T47D (cell line): ENCODE data around the gene SMARCD2.
"Not testable (repeated sequence)": the region's sequence is repeated elsewhere in the genome, so short reads cannot be mapped to it uniquely, and the experiment has no call there.

Source experiments
- DNase-seq, 2 experiments: peaks; one replicate each; pipeline versions ENCODE4 v3.0.0 to v3.0.0-alpha.2; 2011 to 2012; ENCODE audit warnings: low read depth in 1 of 2, low spot score in 1 of 2
- JUND ChIP-seq: IDR thresholded peaks from 2 replicates; pipeline ENCODE4 v1.6.1; 2012; ENCODE audit warnings: low read depth
- in situ Hi-C: cut with HindIII; loops from 2 replicates; pipeline ENCODE4 v1.10.0; 2016; ENCODE audit warnings: low sequenced_read_pairs, low pct_unique_long_range_greater_than_20kb

The SMARCD2 gene

DNA sequence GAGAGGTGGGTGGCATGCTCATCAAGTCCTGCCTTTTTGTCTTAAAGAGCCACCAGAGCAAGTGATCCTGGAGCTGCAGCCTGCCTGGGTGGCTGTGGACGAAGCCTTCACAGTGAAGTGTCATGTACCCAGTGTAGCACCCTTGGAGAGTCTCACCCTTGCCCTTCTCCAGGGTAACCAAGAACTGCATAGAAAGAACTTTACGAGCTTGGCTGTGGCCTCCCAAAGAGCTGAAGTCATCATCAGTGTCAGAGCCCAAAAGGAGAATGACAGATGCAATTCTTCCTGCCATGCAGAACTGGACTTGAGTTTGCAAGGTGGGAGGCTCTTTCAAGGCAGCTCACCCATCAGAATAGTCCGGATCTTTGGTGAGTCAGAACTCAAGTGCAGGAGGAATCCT, 16.8 kb upstream of the SMARCD2 start:
- in situ Hi-C loops: no loop called here
- DNase-seq: no peak
- no peak for TF ChIP-seq JUND

DNA sequence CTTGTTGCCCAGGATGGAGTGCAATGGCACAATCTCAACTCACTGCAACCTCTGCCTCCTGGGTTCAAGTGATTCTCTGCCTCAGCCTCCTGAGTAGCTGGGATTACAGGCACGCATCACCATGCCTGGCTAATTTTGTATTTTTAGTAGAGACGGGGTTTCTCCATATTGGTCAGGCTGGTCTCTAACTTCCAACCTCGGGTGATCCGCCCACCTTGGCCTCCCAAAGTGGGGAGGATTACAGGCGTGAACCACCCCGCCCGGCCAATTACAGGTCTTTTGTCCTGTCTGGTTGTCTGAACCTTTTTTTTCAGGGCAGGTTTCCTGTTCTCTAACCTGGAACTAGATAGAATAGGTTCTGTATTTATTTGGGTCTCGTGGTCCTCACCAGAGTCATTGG, 13.9 kb upstream of the SMARCD2 start:
- DNase-seq, in situ Hi-C loops: not testable (repeated sequence)

DNA sequence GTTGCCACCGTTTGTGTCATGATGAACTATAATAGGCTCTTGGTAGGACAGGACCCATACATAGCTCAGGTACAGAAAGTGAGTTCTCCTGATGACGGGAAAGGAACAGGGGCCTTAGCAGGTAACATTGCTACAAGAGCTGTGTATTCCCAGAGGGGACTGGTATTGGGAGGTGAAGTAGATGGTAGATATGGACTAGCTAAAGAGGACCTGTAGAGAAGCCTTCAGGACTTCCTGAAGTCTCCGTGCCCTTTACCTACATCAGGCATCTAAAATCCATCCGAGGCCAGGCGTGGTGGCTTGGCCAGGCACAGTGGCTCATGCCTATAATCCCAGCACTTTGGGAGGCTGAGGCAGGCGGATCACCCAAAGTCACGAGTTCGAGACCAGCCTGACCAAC, 12.7 kb upstream of the SMARCD2 start:
- TF ChIP-seq JUND: no peak
- in situ Hi-C loops: no loop called here
- DNase-seq: no peak

DNA sequence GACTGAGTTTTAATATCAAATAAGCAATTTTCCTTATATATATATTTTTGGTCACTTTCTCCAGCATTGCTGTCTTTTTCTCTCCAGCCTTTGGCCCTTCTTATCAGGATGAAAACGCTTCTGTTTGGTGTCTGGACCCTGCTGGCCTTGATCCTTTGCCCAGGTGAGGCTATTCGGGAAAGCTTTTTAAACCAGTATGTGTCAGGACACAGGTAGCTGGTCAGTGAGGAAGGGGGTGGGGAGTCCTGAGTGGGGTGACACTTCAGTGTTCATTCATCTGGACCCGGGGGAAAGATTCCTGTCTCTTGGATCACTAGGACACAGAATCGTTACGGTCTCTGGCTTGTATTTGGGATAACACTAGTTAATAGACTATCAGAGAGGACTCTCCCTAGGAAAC, 12.2 kb upstream of the SMARCD2 start:
- no peak for TF ChIP-seq JUND
- in situ Hi-C loops: no loop called here
- no peak for DNase-seq

DNA sequence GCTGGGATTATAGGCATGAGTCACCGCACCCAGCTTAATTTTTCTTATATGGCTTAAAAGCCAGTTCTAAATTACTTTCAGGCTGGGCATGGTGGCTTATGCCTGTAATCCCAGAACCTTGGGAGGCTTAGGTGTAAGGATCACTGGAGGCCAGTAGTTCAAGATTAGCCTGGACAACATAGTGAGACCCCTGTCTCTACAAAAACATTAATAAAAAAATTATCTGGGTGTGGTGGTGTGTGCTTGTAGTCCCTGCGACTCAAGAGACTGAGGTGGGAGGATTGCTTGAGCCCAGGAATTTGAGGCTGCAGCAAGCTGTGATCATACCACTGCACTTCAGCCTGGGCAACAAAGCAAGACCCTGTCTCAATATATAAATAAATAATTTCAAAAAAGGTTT, 10.8 kb upstream of the SMARCD2 start:
- no peak for DNase-seq
- in situ Hi-C loops: no loop called here
- TF ChIP-seq JUND: no peak

DNA sequence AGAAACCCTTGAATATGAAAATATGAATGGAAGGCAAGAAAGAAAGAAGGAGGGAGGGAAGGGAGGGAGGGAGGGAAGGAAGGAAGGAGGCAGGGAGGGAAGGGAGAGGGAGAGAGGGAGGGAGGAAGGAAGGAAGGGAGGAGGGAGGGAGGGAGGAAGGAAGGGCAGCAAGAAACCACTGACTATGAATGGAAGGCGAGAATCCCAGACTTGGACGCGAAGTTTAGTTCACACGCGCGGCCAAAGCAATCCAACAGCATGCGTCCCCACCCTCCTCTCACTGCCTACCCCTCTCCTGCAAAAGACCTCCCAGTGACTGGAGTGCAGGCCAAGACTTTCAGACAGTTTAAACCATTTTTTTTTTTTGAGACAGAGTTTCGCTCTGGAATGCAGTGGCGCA, 7.9 kb upstream of the SMARCD2 start:
- no peak for TF ChIP-seq JUND
- DNase-seq: no peak
- in situ Hi-C loops: no loop called here

DNA sequence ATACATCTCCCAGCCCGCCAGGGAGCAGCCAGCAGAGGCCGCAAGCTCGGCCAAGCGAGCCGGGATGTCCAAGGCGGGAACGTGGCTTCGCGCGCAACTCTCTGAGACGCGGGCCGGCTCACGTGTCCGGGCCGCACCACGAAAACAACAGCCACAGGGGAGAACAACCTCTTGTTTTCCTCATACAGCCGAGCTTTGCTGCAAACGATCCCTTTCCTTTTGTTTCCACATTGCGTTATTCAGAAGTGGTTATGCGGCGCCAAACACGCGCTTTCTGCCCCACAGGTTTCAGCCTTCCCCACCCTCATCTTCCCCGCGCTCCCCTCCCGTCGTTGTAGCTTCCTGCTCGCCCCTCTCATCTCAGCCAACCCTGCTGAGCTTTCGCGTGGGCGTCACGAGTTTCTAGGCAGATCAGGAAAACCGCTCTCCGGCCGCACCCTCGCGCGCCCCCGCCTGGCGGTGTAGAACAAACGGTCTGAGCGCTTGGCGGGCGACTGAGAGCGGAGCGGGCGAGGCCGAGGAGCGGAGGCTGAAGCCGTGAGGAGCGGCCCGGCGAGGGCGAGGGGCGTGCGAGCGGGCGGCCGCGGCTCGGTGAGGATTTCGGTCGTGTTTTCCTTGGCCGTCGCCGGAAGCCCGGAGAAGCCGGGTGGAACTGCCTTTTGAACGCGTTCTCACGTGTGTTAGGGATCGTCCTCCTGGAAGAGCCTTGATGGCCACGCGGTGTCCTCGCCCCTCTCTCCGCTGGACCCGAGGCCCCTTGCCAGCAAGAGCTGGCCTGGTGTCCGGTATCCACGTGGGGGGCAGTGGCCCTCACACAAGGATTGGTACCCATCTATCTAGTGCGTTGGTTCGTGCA, 6.6 kb upstream of the SMARCD2 start:
- no peak for DNase-seq
- TF ChIP-seq JUND: no peak
- in situ Hi-C loops: no loop called here

DNA sequence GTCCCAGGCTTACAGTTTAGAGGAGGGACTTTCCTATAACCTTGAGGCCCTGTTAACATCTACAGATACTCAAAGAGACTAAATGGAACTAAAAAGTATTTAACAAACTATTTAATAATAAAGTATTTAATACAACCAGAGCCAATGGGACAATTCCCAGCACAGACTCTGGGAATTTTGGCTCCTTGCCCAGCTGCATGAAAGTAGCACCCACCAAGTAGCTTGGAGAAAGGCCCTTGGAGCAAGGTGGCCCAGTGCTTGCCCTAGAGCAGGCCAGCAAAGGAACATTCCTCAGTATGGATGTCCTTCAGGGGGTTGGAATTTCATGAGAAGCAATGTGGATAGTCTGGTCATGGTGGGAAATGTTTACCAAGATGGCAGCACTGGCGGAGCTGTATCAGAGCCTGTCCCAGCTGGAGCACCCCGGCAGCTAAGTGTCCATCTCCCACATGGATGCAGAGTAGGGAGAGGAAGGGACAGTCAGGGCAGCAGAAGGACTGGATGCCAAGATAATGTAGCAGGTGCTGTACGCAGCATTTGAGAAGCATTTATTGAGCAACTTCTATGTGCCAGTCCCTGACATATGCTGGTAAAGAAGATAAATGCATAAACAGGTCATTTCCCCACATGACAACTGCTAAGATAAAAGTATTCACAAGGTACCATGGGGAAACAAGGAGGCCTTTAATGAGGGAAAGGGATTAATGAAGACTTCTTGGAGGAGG, 5.2 kb upstream of the SMARCD2 start:
- in situ Hi-C loops: no loop called here

DNA sequence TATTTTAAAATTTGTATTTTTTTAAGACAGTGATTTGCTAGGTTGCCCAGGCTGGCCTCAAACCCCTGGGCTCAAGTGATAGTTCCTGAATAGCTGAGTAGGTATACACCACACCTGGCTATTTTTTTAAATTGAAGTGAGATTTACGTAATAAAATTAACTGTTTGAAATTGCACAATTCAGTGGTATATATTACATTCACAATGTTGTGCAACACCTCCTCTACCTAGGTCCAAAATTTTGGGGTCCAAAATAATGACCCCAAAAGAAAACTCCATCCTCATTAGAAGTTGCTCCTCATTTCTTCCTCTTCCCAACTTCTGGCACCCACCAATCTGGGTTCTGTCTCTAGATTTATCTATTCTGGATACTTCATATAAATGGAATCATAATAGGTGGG, 3.0 kb upstream of the SMARCD2 start:
- TF ChIP-seq JUND: no peak
- no peak for DNase-seq
- in situ Hi-C loops: no loop called here

More for the DNA sequence above, 5.2 kb upstream of the SMARCD2 start:
- no peak for DNase-seq
- TF ChIP-seq JUND: no peak

DNA sequence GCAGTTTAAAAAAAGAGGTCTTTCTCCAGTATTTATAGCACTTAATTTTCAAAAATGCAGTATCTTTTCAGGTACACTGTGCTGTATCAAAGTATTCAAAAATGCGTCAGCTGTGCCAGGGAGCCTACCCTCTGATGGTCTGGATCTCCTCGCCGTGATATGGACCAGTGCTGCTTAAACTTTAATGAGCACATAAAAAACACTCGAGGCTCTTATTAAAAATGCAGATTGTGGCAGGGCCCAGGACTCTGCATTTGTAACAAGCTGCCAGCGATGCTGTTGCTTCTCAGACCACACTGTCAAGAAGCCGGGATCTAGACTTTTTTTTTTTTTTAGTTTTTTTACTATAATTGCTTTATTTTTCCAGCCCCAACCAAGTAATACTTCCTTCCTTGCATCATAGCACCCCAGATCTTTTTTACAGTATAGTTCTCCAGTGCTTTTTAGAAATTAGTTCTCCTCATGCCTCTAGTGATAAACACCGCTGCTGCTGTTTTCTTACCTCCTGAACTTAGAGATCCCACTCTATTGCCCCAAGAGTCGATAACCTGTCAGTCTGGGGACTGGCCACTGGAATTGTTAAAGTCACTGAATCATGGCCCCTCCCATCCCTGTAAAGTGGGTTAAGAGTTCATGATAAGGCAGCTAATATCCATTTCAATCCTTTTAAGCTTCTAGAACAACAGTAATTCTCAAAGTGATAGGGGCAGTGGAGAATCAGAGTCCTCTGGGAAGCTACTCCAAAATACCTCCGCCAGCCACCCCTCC, 1.6 kb upstream of the SMARCD2 start:
- DNase-seq: no peak
- in situ Hi-C loops: no loop called here
- no peak for TF ChIP-seq JUND

DNA sequence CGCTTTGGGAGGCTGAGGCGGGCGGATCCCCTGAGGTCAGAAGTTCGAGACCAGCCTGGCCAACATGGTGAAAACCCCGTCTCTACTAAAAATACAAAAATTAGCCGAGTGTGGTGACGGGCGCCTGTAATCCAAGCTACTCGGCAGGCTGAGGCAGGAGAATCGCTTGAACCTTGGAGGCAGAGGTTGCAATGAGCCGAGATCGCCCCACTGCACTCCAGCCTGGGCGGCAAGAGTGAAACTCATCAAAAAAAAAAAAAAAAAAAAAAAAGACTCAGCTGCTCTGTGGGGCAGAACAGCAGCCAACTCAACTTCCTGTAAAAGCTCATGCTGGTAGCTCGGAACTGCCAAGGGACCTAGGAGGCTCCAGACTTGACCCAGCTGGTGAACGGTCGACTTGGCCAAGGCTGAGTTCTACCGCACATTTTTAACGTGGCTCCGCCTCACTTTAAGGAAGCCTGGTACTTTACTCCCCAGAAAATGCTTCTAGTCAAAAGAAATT, 953 bp upstream of the SMARCD2 start:
- in situ Hi-C loops: not testable (repeated sequence)
- peak in 1 of 2 experiments; percentile 27 for DNase-seq

DNA sequence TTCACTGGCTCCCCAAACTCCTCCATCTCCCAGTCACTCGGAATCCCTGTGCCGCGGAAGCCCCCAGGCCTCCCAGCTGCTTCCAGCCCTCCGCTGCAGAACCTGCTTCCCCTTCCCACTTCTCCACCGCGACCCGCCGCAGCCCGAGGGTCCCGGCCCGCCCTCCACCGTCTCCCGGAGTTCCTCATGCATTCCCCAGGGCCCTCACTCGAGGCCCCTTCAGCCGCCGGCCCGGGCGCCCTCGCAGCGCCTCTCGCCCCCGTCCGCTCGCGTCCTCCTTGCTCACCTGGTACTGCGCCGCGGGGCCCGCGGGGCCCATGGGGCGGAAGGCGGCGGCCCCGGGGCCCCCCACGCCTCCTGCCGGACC, 329 bp downstream of the SMARCD2 start:
- no peak for TF ChIP-seq JUND
- no peak for DNase-seq
- in situ Hi-C loops: no loop called here
